Right lobe of liver (tissue), 6 donors: ENCODE measurements around the gene NECAB2. TPM values are rescaled to one million over a fixed set of nuclear protein-coding genes. Genes with fewer than 3 reads are reported as not detected.

ENCODE experiments used
- ATAC-seq, 4 donors: fragments of 200-7000 bp; cut with Tn5 transposase; one replicate each; pipeline ENCODE4 v1.9.1; 2020; ENCODE audit warnings: mild to moderate bottlenecking in 4 of 4, moderate library complexity in 4 of 4
- DNase-seq, 3 donors: peaks; one replicate each; pipeline ENCODE4 v3.0.0-alpha.2; 2020
- H3K27ac ChIP-seq, 3 donors: fragments of 200-600 bp; one replicate each; pipeline ENCODE4 v1.8.0; 2022
- H3K27me3 ChIP-seq, 2 donors: fragments of 200-600 bp; one replicate each; pipeline ENCODE4 v1.8.0; 2022
- H3K36me3 ChIP-seq, 4 donors: fragments of 200-600 bp; sonication (generic) in 1 of 4; one replicate each; pipeline versions ENCODE4 v1.5.1 to v1.8.0; 2017 to 2022; ENCODE audit warnings: control low read depth in 1 of 4
- H3K4me1 ChIP-seq, 4 donors: fragments of 200-600 bp; sonication (generic) in 1 of 4; one replicate each; pipeline versions ENCODE4 v1.5.1 to v1.8.0; 2017 to 2022; ENCODE audit warnings: control low read depth in 1 of 4
- H3K4me3 ChIP-seq, 3 donors: fragments of 200-600 bp; one replicate each; pipeline ENCODE4 v1.8.0; 2022
- H3K9me3 ChIP-seq, 4 donors: fragments of 200-600 bp; sonication (generic) in 1 of 4; one replicate each; pipeline versions ENCODE4 v1.5.1 to v1.8.0; 2017 to 2022; ENCODE audit warnings: control low read depth in 1 of 4
- POLR2A ChIP-seq: fragments of 450-650 bp; IDR thresholded peaks from one replicate; pipeline ENCODE4 v1.6.1; 2017; ENCODE audit warnings: antibody characterized with exemption, mild to moderate bottlenecking
- whole genome bisulfite sequencing: methylation state at CpG from one replicate; pipeline ENCODE4 v1.1.6; 2018; ENCODE audit warnings: low coverage, low lambda C conversion rate; ENCODE audit not compliant: insufficient coverage; ENCODE audit errors: missing lambda C conversion rate; 5-methylcytosine and 5-hydroxymethylcytosine counted together
- intact Hi-C, 2 donors: fragments of 100-400 bp; cut with DNase I; formaldehyde crosslinking; loops; one replicate each; pipeline versions ENCODE4 v1.11.2 to v1.14.1; 2022
- total RNA-seq, 6 experiments: library from RNA; depleted of rRNA in 2 of 6; stranded (reverse); fragments of >200 nt in 2 of 6; fragmentation: NEBNext Ultra II Directional in 3 of 6; extraction: Animal tissue kit (Norgen Biotek cat#: 25700) in 3 of 6; gene quantifications; one replicate each; pipeline versions ENCODE4 v1.1.0 to v1.2.4, GENCODE V29; 2016 to 2023
- TF ChIP-seq, protein P1 (sequence below), 4 donors: fragments of 200-600 bp in 3 of 4; fragments of 450-650 bp in 1 of 4; IDR thresholded peaks; one replicate each; pipeline versions ENCODE4 v1.5.1 to v1.8.0; 2016 to 2022; ENCODE audit warnings: antibody characterized with exemption in 4 of 4, mild to moderate bottlenecking in 2 of 4
- donor health status: DM: no; HTN: yes; CAD: no.
- donor health status: DM: no; HTN: no; CAD: no.
- donor health status: DM: no; HTN: no; CAD: no.
- donor health status: DM: no; HTN: yes; CAD: no.
- donor health status: DM: no; HTN: yes; CAD: no.

Gene NECAB2
- total RNA-seq, 6 experiments from 2014 or later = 0.56 to 26.8 (median 7.1) TPM

DNA sequence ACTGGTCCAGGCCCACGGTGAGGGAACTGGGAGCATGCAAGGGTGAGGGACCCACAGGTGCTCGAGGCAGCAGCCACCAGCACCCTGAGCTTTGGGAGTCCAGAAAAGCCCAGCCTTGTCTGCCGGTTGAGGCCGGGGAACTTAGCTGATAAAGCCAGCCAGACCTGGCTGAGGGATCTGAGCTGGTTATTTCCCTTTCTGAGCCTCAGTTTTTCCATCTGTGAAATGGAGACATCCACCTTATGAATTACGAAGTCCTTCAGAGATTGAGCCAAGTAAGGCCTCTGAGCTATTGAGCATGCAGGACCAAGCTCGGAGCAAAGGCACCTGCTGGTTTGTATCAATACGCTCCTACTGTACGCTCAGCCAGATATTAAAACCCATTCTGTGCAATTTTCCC, 13.8 kb downstream of the NECAB2 start:
- Histone ChIP-seq H3K27me3 (no peaks in the 10 kb centered on the region), H3K9me3 (no peaks in the 10 kb centered on the region), H3K4me1 (no peaks in the 10 kb centered on the region), H3K27ac (no peak overlapping the region), H3K36me3 (peaks cover 0 to 34% (median 0%) of the 10 kb centered on the region in 4 donors), H3K4me3 (no peak overlapping the region)
- intact Hi-C loops = no loop called here
- peak in 1 of 3 donors; percentile 21 for DNase-seq
- peak in 1 of 4 donors; percentile 11 for ATAC-seq
- 100% methylated on average over 1 of the region's 8 CpGs for WGBS
- TF ChIP-seq, protein P1, sequence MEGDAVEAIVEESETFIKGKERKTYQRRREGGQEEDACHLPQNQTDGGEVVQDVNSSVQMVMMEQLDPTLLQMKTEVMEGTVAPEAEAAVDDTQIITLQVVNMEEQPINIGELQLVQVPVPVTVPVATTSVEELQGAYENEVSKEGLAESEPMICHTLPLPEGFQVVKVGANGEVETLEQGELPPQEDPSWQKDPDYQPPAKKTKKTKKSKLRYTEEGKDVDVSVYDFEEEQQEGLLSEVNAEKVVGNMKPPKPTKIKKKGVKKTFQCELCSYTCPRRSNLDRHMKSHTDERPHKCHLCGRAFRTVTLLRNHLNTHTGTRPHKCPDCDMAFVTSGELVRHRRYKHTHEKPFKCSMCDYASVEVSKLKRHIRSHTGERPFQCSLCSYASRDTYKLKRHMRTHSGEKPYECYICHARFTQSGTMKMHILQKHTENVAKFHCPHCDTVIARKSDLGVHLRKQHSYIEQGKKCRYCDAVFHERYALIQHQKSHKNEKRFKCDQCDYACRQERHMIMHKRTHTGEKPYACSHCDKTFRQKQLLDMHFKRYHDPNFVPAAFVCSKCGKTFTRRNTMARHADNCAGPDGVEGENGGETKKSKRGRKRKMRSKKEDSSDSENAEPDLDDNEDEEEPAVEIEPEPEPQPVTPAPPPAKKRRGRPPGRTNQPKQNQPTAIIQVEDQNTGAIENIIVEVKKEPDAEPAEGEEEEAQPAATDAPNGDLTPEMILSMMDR (IDR thresholded peaks at IDR 0.05) = no peak
- no peak for TF ChIP-seq POLR2A

DNA sequence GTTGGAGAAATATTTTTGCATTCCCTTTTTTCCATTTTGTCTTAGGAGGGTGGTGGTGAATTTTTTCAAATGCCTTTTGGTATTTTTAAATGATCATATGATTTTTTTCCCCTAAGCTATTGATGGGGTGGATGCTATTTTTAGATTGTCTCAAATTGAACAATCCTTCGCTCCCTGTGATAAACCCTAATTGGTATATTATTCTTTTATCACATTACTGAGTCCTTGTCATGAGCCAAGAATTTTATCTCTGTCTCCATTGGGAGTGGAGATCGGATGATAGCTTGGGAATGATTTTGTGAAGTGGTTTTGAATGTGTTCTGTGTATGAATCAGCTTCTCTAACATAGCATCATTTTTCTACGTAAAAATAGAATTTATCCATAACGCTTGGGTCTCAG, 15.4 kb downstream of the NECAB2 start:
- peaks cover 0 to 41% (median 0%) of the 10 kb centered on the region in 4 donors for H3K36me3 ChIP-seq
- no peaks in the 10 kb centered on the region for H3K27me3 ChIP-seq
- WGBS = 81% methylated on average over 4 of the region's 4 CpGs
- H3K4me3 ChIP-seq = no peak overlapping the region
- H3K9me3 ChIP-seq = no peaks in the 10 kb centered on the region
- intact Hi-C loops = no loop called here
- no peak for ATAC-seq
- DNase-seq = no peak
- H3K27ac ChIP-seq = no peak overlapping the region
- H3K4me1 ChIP-seq = no peaks in the 10 kb centered on the region
- no peak for TF ChIP-seq POLR2A
- TF ChIP-seq, protein P1 (IDR thresholded peaks at IDR 0.05) = no peak

DNA sequence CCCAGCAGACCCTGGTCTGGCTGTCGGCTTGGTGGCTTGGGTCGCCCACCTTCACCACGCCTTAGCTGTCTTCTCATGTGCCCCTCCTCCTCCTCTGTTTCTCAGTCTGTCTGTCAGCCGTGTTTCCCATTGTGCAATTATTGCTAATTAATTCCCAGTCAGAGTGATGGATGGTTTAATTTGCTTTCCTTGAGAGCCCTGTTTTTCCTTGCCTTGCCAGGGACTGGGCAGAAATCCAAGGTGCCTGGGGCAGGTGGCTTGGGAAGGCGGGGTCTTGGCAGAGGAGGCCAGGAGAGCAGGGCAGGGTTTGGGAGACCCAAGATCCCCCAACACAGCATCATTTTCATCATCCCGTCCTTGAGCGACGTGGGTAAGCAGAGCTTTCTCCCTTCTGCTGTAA, 21.3 kb downstream of the NECAB2 start:
- Histone ChIP-seq H3K36me3 (peaks cover 0 to 82% (median 8%) of the 10 kb centered on the region in 4 donors), H3K27ac (no peak overlapping the region), H3K4me3 (no peak overlapping the region), H3K27me3 (no peaks in the 10 kb centered on the region), H3K9me3 (no peaks in the 10 kb centered on the region), H3K4me1 (peaks cover 0 to 5% (median 0%) of the 10 kb centered on the region in 4 donors)
- intact Hi-C loops = no loop called here
- ATAC-seq (no peak), DNase-seq (no peak)
- 88% methylated on average over 5 of the region's 8 CpGs for WGBS
- TF ChIP-seq, protein P1 (IDR thresholded peaks at IDR 0.05) = no peak
- no peak for TF ChIP-seq POLR2A

DNA sequence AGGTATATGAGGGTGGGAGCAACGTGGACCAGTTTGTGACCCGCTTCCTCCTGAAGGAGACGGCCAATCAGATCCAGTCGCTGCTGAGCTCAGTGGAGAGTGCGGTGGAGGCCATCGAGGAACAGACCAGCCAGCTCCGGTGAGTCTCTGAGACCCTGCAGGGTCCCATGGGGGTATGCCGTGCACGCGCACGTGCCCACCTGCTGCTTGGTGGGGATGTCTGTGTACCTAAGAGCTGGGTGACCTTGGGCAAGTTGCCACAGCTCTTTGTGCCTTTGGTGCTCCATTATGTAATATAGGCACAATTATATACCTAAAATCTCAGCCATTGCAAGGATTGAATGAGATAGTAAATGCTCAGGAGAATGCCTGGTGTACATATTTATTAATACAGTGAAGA, 22.4 kb downstream of the NECAB2 start:
- intact Hi-C loops = no loop called here

More for the DNA sequence above, 22.4 kb downstream of the NECAB2 start:
- no peaks in the 10 kb centered on the region for H3K9me3 ChIP-seq
- no peaks in the 10 kb centered on the region for H3K27me3 ChIP-seq
- peaks cover 0 to 92% (median 12%) of the 10 kb centered on the region in 4 donors for H3K36me3 ChIP-seq
- peaks cover 0 to 5% (median 0%) of the 10 kb centered on the region in 4 donors for H3K4me1 ChIP-seq
- TF ChIP-seq, protein P1 (IDR thresholded peaks at IDR 0.05) = no peak
- TF ChIP-seq POLR2A = no peak
- no peak overlapping the region for H3K4me3 ChIP-seq
- H3K27ac ChIP-seq = no peak overlapping the region
- no peak for DNase-seq
- 81% methylated on average over 3 of the region's 11 CpGs for WGBS
- ATAC-seq = no peak
